OCI-LY3 (cell line): ENCODE results near the gene LINC01488.

Experiments used
- EZH2phosphoT487 ChIP-seq: fragments of 200-600 bp; shearing (Covaris generic); IDR thresholded peaks from 2 replicates; pipeline ENCODE4 v1.6.1; 2018; ENCODE audit warnings: antibody characterized with exemption, mixed run types, low read depth
- TF ChIP-seq, protein P1 (sequence below): fragments of 200-600, 300-600 bp; sonication (generic); IDR thresholded peaks from 2 replicates; pipeline ENCODE4 v1.5.1; 2014; ENCODE audit warnings: antibody characterized with exemption, low read length, low read depth

DNA sequence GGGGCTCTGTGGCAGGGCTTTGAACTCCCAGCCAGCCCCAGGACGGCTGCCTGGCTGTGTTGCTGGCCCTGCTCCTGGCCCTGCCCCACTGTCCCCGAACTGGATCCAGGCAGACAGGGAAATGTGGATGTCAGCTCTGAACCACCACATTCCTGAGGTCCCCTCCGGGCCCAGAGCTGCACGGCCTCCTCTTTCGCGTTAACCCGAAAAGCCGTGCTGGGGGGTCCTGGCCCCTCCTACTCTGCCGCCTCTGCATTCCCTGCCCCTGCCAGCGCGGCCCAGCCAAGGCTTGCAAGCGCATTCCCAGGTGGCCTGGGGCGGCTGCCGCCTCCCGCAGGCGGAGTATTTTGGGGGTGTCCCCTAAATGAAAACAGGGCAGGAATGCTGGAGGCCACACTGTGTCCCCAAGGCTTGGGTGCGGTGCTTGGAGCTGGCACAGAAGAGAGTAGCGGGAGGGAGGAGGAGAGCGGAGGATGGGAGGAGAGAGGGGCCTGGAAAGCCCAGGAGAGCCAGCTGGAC, 5.4 kb downstream of the LINC01488 start:
- TF ChIP-seq, protein P1, sequence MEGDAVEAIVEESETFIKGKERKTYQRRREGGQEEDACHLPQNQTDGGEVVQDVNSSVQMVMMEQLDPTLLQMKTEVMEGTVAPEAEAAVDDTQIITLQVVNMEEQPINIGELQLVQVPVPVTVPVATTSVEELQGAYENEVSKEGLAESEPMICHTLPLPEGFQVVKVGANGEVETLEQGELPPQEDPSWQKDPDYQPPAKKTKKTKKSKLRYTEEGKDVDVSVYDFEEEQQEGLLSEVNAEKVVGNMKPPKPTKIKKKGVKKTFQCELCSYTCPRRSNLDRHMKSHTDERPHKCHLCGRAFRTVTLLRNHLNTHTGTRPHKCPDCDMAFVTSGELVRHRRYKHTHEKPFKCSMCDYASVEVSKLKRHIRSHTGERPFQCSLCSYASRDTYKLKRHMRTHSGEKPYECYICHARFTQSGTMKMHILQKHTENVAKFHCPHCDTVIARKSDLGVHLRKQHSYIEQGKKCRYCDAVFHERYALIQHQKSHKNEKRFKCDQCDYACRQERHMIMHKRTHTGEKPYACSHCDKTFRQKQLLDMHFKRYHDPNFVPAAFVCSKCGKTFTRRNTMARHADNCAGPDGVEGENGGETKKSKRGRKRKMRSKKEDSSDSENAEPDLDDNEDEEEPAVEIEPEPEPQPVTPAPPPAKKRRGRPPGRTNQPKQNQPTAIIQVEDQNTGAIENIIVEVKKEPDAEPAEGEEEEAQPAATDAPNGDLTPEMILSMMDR: no peak
- TF ChIP-seq EZH2phosphoT487: no peak
